ENCODE data around the gene PHF14.

DNA sequence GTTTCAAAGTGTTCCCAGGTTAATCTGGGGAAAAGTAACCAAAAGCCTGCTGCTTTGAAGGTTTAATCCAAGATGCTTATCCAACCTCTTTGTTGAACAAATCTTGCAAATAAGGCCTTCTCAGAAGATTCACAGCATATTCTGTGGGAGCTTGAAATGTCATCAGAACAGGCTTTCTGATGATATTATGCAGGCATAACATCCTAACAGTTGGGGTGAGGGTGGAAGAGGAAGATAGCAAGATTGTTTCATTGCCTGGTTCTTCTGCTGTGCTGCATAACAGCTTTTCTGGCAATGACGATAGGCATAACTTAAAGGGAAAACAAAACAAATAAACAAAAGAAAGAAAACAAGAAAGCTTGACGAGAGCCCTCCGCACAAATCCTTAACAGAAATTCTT is 217.4 kb downstream of the PHF14 start:
- TF ChIP-seq CTCF (IDR thresholded peaks at IDR 0.05; ENCODE audit: poor library complexity, severe bottlenecking) (no peak), EZH2 (IDR thresholded peaks at IDR 0.05; ENCODE audit: borderline replicate concordance, insufficient read depth, low read length, poor library complexity, severe bottlenecking) (no peak), RAD21 (conservative IDR thresholded peaks at IDR 0.05) (no peak), MXI1 (conservative IDR thresholded peaks at IDR 0.05; ENCODE audit: poor library complexity, severe bottlenecking) (no peak), TAF1 (IDR thresholded peaks at IDR 0.05; ENCODE audit: low read depth) (no peak), POLR2AphosphoS5 (IDR thresholded peaks at IDR 0.05) (no peak), REST (IDR thresholded peaks at IDR 0.05; ENCODE audit: borderline replicate concordance) (no peak), EP300 (conservative IDR thresholded peaks at IDR 0.05; ENCODE audit: poor library complexity, severe bottlenecking) (no peak)
